K562 (cell line): ENCODE measurements around the gene NTRK3. TPM values are rescaled to one million over a fixed set of nuclear protein-coding genes. Genes with fewer than 3 reads are reported as not detected.

Experiments used
- CHD7 ChIP-seq: fragments of 200-600 bp; sonication (generic); IDR thresholded peaks from one replicate; pipeline ENCODE4 v1.6.1; 2012; ENCODE audit warnings: mild to moderate bottlenecking, low read depth, low read length, inconsistent platforms
- KLF1 ChIP-seq: fragments of 450-650 bp; IDR thresholded peaks from 2 replicates; pipeline ENCODE4 v1.6.1; 2016; ENCODE audit warnings: missing genetic modification characterization, missing compliant biosample characterization
- NFE2L1 ChIP-seq: fragments of 450-650 bp; IDR thresholded peaks from 2 replicates; pipeline ENCODE4 v1.6.1; 2016; ENCODE audit warnings: missing genetic modification characterization, low read depth, mild to moderate bottlenecking, missing compliant biosample characterization, moderate library complexity, borderline replicate concordance
- ZNF133 ChIP-seq: fragments of 250-450 bp; sonication (Bioruptor Pico); IDR thresholded peaks from 2 replicates; pipeline ENCODE4 v1.4.0; 2020; ENCODE audit warnings: mild to moderate bottlenecking
- polyA plus RNA-seq, 8 experiments: library from polyadenylated mRNA; depleted of rRNA in 4 of 8; stranded (reverse) in 5 of 8; unstranded in 3 of 8; fragments of >200 nt; fragmentation: Nextera tagmentation in 2 of 8; fragmentation: Illumina TruSeq in 1 of 8; extraction: Ambion mirVana in 2 of 8; extraction: Trizol in 1 of 8; gene quantifications; 2 replicates each; pipeline versions ENCODE4 v1.2.1 to v1.2.3, GENCODE V29; 2011 to 2014; ENCODE audit warnings: inconsistent platforms in 1 of 8, missing spikeins in 1 of 8
- total RNA-seq, 7 experiments: library from RNA; depleted of rRNA in 6 of 7; stranded (reverse); fragments of >200 nt in 6 of 7; fragmentation: Illumina TruSeq in 2 of 7; extraction: Trizol in 2 of 7; gene quantifications; 2 replicates each; pipeline versions ENCODE4 v1.2.1 to v1.2.3, GENCODE V29; 2011 to 2021; ENCODE audit warnings: low replicate concordance in 1 of 7

The NTRK3 gene
- total and polyA plus RNA-seq, 9 of the 15 experiments (the other 6 are each of a cell fraction or from before 2014, with no cell fraction given), result 0.11 to 0.13 TPM; not detected in 7

DNA sequence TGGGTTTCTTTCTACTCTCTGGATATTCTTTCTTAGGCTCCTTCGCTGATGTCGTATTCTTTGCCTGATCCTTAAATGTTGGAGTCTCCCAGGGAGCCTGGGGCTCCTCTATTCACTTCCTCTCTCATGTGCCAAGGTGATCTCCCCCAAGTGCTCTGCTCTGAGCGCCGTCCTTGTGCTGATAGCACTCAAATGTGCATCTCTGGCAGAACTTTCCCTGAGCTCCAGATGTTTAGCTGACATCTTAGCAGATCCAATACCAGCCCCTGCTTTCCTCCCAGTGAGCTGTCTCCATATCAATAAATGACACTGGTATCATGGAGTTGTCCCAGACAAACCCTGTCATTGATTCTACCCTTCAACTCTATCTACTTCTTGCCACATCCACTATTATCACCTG is 62.4 kb downstream of the NTRK3 start (continued):
- TF ChIP-seq CHD7 (no peak), KLF1 (tag) (no peak), ZNF133 (CRISPR knock-in tag) (no peak), NFE2L1 (tag) (no peak)
- TF ChIP-seq, all 486 proteins: peak for 0
